IMR-90 (cell line): Measurements from ENCODE around the gene ZNF556.
A peak's percentile ranks its signal among the peaks of the same experiment; 100 is the strongest.

Experiments
- BHLHE40 ChIP-seq: fragments of 150-350 bp; IDR thresholded peaks from 2 replicates; pipeline ENCODE4 v1.6.1; 2016; ENCODE audit warnings: mild to moderate bottlenecking, low read depth, low read length
- CEBPB ChIP-seq: IDR thresholded peaks from 2 replicates; pipeline ENCODE4 v1.6.1; 2012; ENCODE audit warnings: low read depth, low read length, improper control_type of control experiment
- CHD1 ChIP-seq: IDR thresholded peaks from 2 replicates; pipeline ENCODE4 v1.6.1; 2012; ENCODE audit warnings: low read depth, low read length, improper control_type of control experiment
- MAFK ChIP-seq: IDR thresholded peaks from 2 replicates; pipeline ENCODE4 v1.6.1; 2012; ENCODE audit warnings: low read depth, low read length, improper control_type of control experiment
- MAZ ChIP-seq: IDR thresholded peaks from 2 replicates; pipeline ENCODE4 v1.6.1; 2012; ENCODE audit warnings: low read depth, mild to moderate bottlenecking, low read length, improper control_type of control experiment, moderate library complexity, borderline replicate concordance
- POLR2A ChIP-seq: IDR thresholded peaks from 2 replicates; pipeline ENCODE4 v1.6.1; 2012; ENCODE audit warnings: mild to moderate bottlenecking, low read depth, low read length
- RCOR1 ChIP-seq: IDR thresholded peaks from 2 replicates; pipeline ENCODE4 v1.6.1; 2012; ENCODE audit warnings: mild to moderate bottlenecking, low read length, improper control_type of control experiment; ENCODE audit not compliant: insufficient replicate concordance
- SMC3 ChIP-seq: fragments of 150-350 bp; IDR thresholded peaks from 2 replicates; pipeline ENCODE4 v1.6.1; 2016; ENCODE audit warnings: low read depth, mild to moderate bottlenecking, antibody characterized with exemption, low read length, moderate library complexity
- TF ChIP-seq, protein P1 (sequence below): conservative IDR thresholded peaks from 2 replicates; pipeline ENCODE4 v1.5.1; 2012; ENCODE audit warnings: mild to moderate bottlenecking, low read depth, low read length, improper control_type of control experiment
- TF ChIP-seq, protein P2 (sequence below): fragments of 150-350 bp; IDR thresholded peaks from 2 replicates; pipeline ENCODE4 v1.6.1; 2017; ENCODE audit warnings: mild to moderate bottlenecking, antibody characterized with exemption, low read length, low read depth
- TF ChIP-seq, protein P3 (sequence below): fragments of 150-350 bp; IDR thresholded peaks from 2 replicates; pipeline ENCODE4 v1.6.1; 2016; ENCODE audit warnings: low read depth, mild to moderate bottlenecking, low read length, moderate library complexity, borderline replicate concordance

DNA sequence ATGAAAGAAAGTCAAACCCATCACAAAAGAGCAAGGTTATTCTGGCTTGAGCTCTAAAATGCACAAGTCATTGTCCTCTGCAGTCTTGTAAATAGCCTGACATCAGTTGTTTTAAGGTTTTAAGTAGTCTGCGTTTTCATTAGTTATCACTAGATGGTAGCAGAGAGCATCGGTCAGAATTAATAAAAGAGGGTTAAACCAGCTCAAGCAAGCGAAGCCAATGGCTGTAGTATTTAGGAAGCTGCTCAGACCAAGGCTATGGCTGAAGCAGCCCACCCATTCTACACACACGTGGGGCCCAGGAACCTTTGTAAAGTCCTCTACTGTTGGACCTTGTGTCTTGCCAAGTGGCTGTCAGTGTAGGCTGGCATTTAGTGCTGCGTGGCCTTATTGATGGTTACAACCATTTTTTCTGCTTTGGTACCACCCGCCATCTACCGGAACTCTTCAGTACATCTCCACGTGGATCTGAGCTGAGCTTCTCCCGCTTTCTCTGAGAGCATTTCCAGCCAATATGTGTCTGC lies 20.3 kb downstream of the ZNF556 start:
- no peak for TF ChIP-seq POLR2A
- TF ChIP-seq CEBPB: no peak
- TF ChIP-seq MAFK: no peak
- TF ChIP-seq, protein P1, sequence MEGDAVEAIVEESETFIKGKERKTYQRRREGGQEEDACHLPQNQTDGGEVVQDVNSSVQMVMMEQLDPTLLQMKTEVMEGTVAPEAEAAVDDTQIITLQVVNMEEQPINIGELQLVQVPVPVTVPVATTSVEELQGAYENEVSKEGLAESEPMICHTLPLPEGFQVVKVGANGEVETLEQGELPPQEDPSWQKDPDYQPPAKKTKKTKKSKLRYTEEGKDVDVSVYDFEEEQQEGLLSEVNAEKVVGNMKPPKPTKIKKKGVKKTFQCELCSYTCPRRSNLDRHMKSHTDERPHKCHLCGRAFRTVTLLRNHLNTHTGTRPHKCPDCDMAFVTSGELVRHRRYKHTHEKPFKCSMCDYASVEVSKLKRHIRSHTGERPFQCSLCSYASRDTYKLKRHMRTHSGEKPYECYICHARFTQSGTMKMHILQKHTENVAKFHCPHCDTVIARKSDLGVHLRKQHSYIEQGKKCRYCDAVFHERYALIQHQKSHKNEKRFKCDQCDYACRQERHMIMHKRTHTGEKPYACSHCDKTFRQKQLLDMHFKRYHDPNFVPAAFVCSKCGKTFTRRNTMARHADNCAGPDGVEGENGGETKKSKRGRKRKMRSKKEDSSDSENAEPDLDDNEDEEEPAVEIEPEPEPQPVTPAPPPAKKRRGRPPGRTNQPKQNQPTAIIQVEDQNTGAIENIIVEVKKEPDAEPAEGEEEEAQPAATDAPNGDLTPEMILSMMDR: peak; percentile 62
- TF ChIP-seq, protein P2, sequence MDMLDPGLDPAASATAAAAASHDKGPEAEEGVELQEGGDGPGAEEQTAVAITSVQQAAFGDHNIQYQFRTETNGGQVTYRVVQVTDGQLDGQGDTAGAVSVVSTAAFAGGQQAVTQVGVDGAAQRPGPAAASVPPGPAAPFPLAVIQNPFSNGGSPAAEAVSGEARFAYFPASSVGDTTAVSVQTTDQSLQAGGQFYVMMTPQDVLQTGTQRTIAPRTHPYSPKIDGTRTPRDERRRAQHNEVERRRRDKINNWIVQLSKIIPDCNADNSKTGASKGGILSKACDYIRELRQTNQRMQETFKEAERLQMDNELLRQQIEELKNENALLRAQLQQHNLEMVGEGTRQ: no peak
- no peak for TF ChIP-seq RCOR1
- TF ChIP-seq SMC3: peak; percentile 39
- TF ChIP-seq, protein P3, sequence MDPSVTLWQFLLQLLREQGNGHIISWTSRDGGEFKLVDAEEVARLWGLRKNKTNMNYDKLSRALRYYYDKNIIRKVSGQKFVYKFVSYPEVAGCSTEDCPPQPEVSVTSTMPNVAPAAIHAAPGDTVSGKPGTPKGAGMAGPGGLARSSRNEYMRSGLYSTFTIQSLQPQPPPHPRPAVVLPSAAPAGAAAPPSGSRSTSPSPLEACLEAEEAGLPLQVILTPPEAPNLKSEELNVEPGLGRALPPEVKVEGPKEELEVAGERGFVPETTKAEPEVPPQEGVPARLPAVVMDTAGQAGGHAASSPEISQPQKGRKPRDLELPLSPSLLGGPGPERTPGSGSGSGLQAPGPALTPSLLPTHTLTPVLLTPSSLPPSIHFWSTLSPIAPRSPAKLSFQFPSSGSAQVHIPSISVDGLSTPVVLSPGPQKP: no peak
- no peak for TF ChIP-seq MAZ
- TF ChIP-seq BHLHE40: no peak
- TF ChIP-seq CHD1: no peak
